Astrocyte (in vitro differentiated cells and primary cell): ENCODE data around the gene UNG. TPM values are rescaled to one million over a fixed set of nuclear protein-coding genes. Genes with fewer than 3 reads are reported as not detected.

ENCODE experiments used
- DNase-seq: peaks from one replicate; pipeline ENCODE4 v3.0.0-alpha.2; 2010; ENCODE audit warnings: low read depth
- FAIRE-seq: peaks from 2 replicates; lab custom pipeline; 2011; peaks lifted over from hg19 to GRCh38; lab: Jason Lieb, UNC
- H2AFZ ChIP-seq: 2 replicates; pipeline ENCODE4 v1.6.0; 2012; ENCODE audit warnings: low read depth, low read length, inconsistent platforms
- H3K27ac ChIP-seq: 2 replicates; pipeline ENCODE4 v1.5.1; 2011; ENCODE audit warnings: low read depth, low read length, inconsistent platforms
- H3K27me3 ChIP-seq: 2 replicates; pipeline ENCODE4 v1.6.0; 2011; ENCODE audit warnings: low read length, inconsistent platforms; ENCODE audit not compliant: insufficient read depth
- H3K36me3 ChIP-seq: 2 replicates; pipeline ENCODE4 v1.5.1; 2011; ENCODE audit warnings: low read length, inconsistent platforms; ENCODE audit not compliant: insufficient read depth
- H3K4me1 ChIP-seq: 2 replicates; pipeline ENCODE4 v1.5.1; 2011; ENCODE audit warnings: low read length, inconsistent platforms; ENCODE audit not compliant: insufficient read depth
- H3K4me2 ChIP-seq: 2 replicates; pipeline ENCODE4 v1.6.0; 2012; ENCODE audit warnings: low read length, inconsistent platforms
- H3K4me3 ChIP-seq: 2 replicates; pipeline ENCODE4 v1.5.1; 2011; ENCODE audit warnings: low read depth, mild to moderate bottlenecking, low read length, inconsistent platforms; ENCODE audit not compliant: insufficient read depth
- H3K79me2 ChIP-seq: 2 replicates; pipeline ENCODE4 v1.6.0; 2012; ENCODE audit warnings: mild to moderate bottlenecking, low read length, inconsistent platforms; ENCODE audit not compliant: insufficient read depth
- H3K9ac ChIP-seq: 2 replicates; pipeline ENCODE4 v1.6.0; 2012; ENCODE audit warnings: mild to moderate bottlenecking, low read length, inconsistent platforms
- H3K9me3 ChIP-seq: 2 replicates; pipeline ENCODE4 v1.5.1; 2012; ENCODE audit warnings: low read depth, mild to moderate bottlenecking, low read length, inconsistent platforms; ENCODE audit not compliant: insufficient read depth
- H4K20me1 ChIP-seq: 2 replicates; pipeline ENCODE4 v1.6.0; 2012; ENCODE audit warnings: low read length, inconsistent platforms; ENCODE audit not compliant: insufficient read depth
- H3K27ac Mint-ChIP-seq: one replicate; pipeline ENCODE4 v1.8.0; 2021; ENCODE audit warnings: mild to moderate bottlenecking, mixed read lengths; ENCODE audit not compliant: unreplicated experiment
- H3K27me3 Mint-ChIP-seq: one replicate; pipeline ENCODE4 v1.8.0; 2021; ENCODE audit warnings: low read depth, mixed read lengths; ENCODE audit not compliant: unreplicated experiment
- H3K36me3 Mint-ChIP-seq: one replicate; pipeline ENCODE4 v1.8.0; 2021; ENCODE audit warnings: low read depth, mixed read lengths; ENCODE audit not compliant: unreplicated experiment
- H3K4me1 Mint-ChIP-seq: one replicate; pipeline ENCODE4 v1.8.0; 2021; ENCODE audit warnings: low read depth, mixed read lengths; ENCODE audit not compliant: unreplicated experiment
- H3K4me3 Mint-ChIP-seq: one replicate; pipeline ENCODE4 v1.8.0; 2021; ENCODE audit warnings: mild to moderate bottlenecking, moderate library complexity, mixed read lengths; ENCODE audit not compliant: unreplicated experiment
- H3K9me3 Mint-ChIP-seq: one replicate; pipeline ENCODE4 v1.8.0; 2021; ENCODE audit warnings: mild to moderate bottlenecking, mixed read lengths; ENCODE audit not compliant: unreplicated experiment
- EZH2 ChIP-seq: IDR thresholded peaks from 2 replicates; pipeline ENCODE4 v1.6.1; 2012; ENCODE audit warnings: mild to moderate bottlenecking, low read length, inconsistent platforms; ENCODE audit not compliant: insufficient read depth
- total RNA-seq: library from RNA; stranded (reverse); gene quantifications from 2 replicates; pipeline ENCODE4 v1.2.1, GENCODE V29; 2021
- TF ChIP-seq, protein P1 (sequence below): IDR thresholded peaks from 2 replicates; pipeline ENCODE4 v1.5.1; 2011; ENCODE audit warnings: low read depth, mild to moderate bottlenecking, inconsistent platforms, low read length, moderate library complexity; ENCODE audit not compliant: insufficient read depth

The UNG gene
- total RNA-seq, 1 donor from 2014 or later = 21.9 TPM

DNA sequence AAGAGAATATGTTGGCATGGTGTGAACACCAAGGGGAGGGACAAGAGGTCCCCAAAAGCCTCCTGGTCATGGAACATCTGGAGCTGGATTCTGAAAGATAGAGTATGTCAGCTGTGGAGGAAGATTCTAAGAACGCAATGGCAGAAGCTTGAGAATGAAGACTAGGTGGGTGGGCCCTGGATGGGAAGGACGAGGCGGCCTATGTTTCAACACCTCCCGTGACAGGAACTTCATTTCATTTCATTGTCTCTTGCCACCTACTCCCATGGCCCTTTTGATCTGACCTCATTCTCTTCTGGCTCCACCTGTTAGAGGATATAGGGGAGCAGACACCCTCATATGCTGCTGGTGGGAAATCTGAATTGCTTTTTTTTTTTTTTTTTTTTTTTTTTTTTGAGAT, 3.3 kb downstream of the UNG start:
- H3K36me3 ChIP-seq = peaks cover 18% of the 10 kb centered on the region
- Mint-ChIP-seq H3K4me3 (no peak overlapping the region), H3K9me3 (no peaks in the 10 kb centered on the region), H3K27me3 (no peaks in the 10 kb centered on the region), H3K36me3 (peaks cover 27% of the 10 kb centered on the region), H3K4me1 (peaks cover 22% of the 10 kb centered on the region), H3K27ac (no peak overlapping the region)
- H2AFZ ChIP-seq = no peak overlapping the region
- peaks cover 14% of the 10 kb centered on the region for H3K79me2 ChIP-seq
- H3K27me3 ChIP-seq = no peaks in the 10 kb centered on the region
- no peaks in the 10 kb centered on the region for H3K9me3 ChIP-seq
- TF ChIP-seq, protein P1, sequence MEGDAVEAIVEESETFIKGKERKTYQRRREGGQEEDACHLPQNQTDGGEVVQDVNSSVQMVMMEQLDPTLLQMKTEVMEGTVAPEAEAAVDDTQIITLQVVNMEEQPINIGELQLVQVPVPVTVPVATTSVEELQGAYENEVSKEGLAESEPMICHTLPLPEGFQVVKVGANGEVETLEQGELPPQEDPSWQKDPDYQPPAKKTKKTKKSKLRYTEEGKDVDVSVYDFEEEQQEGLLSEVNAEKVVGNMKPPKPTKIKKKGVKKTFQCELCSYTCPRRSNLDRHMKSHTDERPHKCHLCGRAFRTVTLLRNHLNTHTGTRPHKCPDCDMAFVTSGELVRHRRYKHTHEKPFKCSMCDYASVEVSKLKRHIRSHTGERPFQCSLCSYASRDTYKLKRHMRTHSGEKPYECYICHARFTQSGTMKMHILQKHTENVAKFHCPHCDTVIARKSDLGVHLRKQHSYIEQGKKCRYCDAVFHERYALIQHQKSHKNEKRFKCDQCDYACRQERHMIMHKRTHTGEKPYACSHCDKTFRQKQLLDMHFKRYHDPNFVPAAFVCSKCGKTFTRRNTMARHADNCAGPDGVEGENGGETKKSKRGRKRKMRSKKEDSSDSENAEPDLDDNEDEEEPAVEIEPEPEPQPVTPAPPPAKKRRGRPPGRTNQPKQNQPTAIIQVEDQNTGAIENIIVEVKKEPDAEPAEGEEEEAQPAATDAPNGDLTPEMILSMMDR = no peak
- TF ChIP-seq EZH2 = no peak
- H3K9ac ChIP-seq = no peak overlapping the region
- H3K4me3 ChIP-seq = no peak overlapping the region
- peaks cover 18% of the 10 kb centered on the region for H3K4me1 ChIP-seq
- H4K20me1 ChIP-seq = peaks cover 18% of the 10 kb centered on the region
- H3K27ac ChIP-seq = no peak overlapping the region
- FAIRE-seq (no peak), DNase-seq (no peak)
- H3K4me2 ChIP-seq = no peak overlapping the region

DNA sequence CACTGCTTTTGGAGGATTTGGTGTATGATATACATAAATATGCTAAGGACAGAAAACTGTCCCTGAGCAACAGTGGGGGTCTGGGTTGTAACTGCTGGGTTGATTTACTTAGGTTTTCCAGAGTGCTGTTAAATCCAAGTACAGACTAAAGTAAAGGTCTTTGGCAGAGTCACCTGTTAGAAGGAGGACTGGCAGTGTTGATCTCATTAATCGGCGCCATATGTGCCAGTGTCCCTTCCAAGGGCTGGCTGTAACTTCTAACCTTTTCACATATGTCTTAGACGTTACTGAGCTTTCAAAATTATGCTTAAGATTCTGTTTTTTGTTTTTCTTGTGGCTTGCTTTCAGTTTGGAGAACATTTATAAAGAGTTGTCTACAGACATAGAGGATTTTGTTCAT, 5.1 kb downstream of the UNG start:
- peaks cover 23% of the 10 kb centered on the region for H3K36me3 ChIP-seq
- H2AFZ ChIP-seq = no peak overlapping the region
- H3K79me2 ChIP-seq = peaks cover 14% of the 10 kb centered on the region
- no peak for TF ChIP-seq EZH2
- TF ChIP-seq, protein P1 = no peak
- peaks cover 15% of the 10 kb centered on the region for H3K4me1 ChIP-seq
- H3K27me3 ChIP-seq = no peaks in the 10 kb centered on the region
- Mint-ChIP-seq H3K27me3 (no peaks in the 10 kb centered on the region), H3K27ac (no peak overlapping the region), H3K4me3 (no peak overlapping the region), H3K4me1 (peaks cover 22% of the 10 kb centered on the region), H3K9me3 (no peaks in the 10 kb centered on the region), H3K36me3 (peaks cover 27% of the 10 kb centered on the region)
- H3K4me3 ChIP-seq = no peak overlapping the region
- FAIRE-seq = no peak
- no peaks in the 10 kb centered on the region for H3K9me3 ChIP-seq
- no peak overlapping the region for H3K4me2 ChIP-seq
- no peak overlapping the region for H3K9ac ChIP-seq
- H3K27ac ChIP-seq = no peak overlapping the region
- no peak for DNase-seq
- H4K20me1 ChIP-seq = peaks cover 18% of the 10 kb centered on the region

DNA sequence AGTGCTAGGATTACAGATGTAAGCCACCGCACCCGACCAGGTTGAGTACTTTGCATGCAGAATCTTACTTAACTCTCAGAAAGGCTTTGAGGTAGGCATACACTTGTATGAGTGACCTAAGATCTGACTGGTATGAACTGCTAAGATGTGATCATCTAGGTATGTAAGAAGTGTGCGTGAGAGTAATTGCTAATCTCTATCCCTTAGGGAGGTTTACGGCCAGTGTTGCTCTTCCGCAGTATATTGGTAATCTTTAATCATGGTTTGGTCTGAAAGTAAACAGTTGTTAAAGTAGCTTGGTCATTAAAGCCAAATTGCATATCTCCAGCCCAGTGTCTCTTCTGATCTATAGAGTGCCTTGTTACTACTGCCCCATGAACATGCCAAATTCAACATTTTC, 7.8 kb downstream of the UNG start:
- no peak overlapping the region for H3K4me3 Mint-ChIP-seq

More for the DNA sequence above, 7.8 kb downstream of the UNG start:
- Histone ChIP-seq H3K4me3 (no peak overlapping the region), H4K20me1 (peaks cover 12% of the 10 kb centered on the region), H3K79me2 (peaks cover 3% of the 10 kb centered on the region), H3K9me3 (no peaks in the 10 kb centered on the region), H3K4me1 (peaks cover 6% of the 10 kb centered on the region), H3K27me3 (no peaks in the 10 kb centered on the region), H2AFZ (no peak overlapping the region), H3K36me3 (peaks cover 28% of the 10 kb centered on the region), H3K4me2 (no peak overlapping the region), H3K9ac (no peak overlapping the region), H3K27ac (no peak overlapping the region)
- Mint-ChIP-seq H3K9me3 (no peaks in the 10 kb centered on the region), H3K27ac (no peak overlapping the region), H3K27me3 (no peaks in the 10 kb centered on the region), H3K4me1 (peaks cover 12% of the 10 kb centered on the region), H3K36me3 (peaks cover 22% of the 10 kb centered on the region)
- FAIRE-seq (no peak), DNase-seq (no peak)
- TF ChIP-seq, protein P1 = no peak
- no peak for TF ChIP-seq EZH2
